Measurements from ENCODE around the gene TUBA4B.

Gene TUBA4B

GRCh38 chr2:219218732-219219701 is 34.0 kb upstream of the TUBA4B start, which contains the start of gene ABCB6:
TSS of gene ABCB6 (minus strand) at chr2:219218958. CDS start at chr2:219218673, 285 bp downstream.
- DNase-seq (ENCODE audit: low read depth) = peak; percentile 96

GRCh38 chr2:219219784-219220532 is 33.1 kb upstream of the TUBA4B start:
- no peak for DNase-seq (ENCODE audit: low read depth)

- no peak for DNase-seq (ENCODE audit: low read depth)
Observed at GRCh38 chr2:219220652-219221402, 32.2 kb upstream of the TUBA4B start.

DNA sequence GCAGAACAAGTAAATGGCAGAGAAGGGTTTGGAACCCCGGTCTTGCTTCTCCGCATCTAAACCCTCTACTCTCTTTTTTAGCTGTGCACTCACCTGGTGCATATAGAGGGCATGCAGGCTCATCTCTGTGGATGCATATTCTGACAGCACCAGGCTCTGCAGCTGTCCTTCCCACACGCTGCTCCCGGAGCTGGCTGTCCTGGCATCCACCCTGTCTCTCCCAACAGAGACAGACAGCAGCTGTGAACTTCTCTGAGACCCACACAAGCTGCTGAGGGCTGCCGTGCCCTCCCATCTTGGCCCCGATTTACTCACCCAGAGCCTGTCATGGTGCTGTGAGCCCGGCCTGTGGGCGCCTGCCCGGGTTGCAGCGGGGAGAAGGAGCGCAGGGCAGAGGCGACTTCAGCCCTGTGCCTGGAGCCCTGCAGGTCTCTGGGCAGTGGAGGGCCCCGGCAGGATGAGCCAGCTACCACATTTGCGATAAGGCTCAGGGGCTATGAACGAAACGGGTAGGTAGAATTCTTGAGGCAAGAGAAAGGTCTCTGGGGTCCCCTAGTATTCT is 31.0 kb upstream of the TUBA4B start:
- DNase-seq (ENCODE audit: low read depth) = no peak

GRCh38 chr2:219223831-219224610 is 29.0 kb upstream of the TUBA4B start:
- no peak for DNase-seq (ENCODE audit: low read depth)

GRCh38 chr2:219225350-219225749 is 27.7 kb upstream of the TUBA4B start:
- no peak for DNase-seq (ENCODE audit: low read depth)

- DNase-seq (ENCODE audit: low read depth) = no peak
Observed at GRCh38 chr2:219228041-219228910, 24.8 kb upstream of the TUBA4B start.

- DNase-seq (ENCODE audit: low read depth) = no peak
Observed at GRCh38 chr2:219228911-219229304, 24.1 kb upstream of the TUBA4B start.

DNA sequence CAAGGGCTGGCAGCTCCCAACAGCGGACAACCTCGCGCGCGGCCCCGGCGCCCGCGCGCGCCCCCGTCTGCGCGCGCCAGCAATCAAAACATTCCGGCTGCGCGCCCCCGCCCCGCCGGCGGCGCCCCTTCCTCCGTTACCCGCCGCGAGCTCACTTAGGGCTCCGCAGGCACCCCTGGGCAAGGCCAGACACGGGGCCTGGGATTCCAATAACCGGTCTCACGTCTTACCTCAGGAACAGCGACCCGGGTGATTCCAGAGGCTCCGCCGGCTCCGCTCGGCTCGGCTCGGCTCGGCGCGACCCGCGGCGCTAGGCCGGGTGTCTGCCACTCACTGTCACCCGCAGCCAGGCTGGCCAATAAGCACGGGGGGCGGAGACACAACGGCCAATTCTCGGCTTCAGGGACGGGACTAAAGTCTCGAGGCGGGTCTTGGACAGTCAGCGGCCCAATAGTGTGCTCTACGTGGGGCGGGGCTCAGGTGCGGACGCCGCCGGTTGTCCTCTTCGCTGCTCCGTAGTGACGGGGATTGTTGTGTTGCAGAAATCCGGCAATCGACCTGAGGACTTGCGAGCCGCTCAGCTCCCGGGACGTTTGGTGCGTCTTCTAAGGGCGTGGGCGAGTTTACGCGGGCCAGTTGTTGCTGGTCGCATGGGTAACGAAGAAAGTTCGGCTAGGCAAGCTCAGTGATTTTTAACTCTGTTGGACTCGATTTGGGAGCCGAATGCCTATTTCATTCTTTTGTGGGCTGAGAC is 23.6 kb upstream of the TUBA4B start, which contains the start of the genes ANKZF1 and ATG9A:
ANKZF1 (plus strand) TSS at position 502 of the 754 bp plus-strand sequence. CDS start 452 bp downstream, outside the sequence.
ATG9A (minus strand) TSS at position 332 of the 754 bp plus-strand sequence. CDS start 1,612 bp downstream, outside the sequence.
- peak; percentile 98 for DNase-seq (ENCODE audit: low read depth)

DNA sequence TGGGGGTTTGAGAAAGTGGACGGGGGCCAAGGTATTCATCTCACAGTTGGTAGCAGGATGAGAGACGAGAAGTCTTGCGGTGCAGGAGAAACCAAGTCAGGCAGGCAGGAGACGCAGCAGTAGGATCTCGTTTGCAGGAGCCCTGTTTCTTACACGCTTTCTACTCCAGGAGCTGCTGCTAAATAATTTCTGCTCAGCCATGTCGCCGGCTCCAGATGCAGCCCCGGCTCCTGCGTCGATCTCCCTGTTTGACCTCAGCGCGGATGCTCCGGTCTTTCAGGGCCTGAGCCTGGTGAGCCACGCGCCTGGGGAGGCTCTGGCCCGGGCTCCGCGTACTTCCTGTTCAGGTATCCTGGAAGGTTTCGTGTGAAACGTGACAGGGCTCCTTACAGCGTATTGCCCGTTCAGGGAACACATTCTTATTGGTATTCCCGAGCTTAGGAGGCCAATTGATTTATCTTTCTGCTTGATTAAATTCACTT is 22.9 kb upstream of the TUBA4B start:
- DNase-seq (ENCODE audit: low read depth) = no peak

- no peak for DNase-seq (ENCODE audit: low read depth)
Observed at GRCh38 chr2:219234331-219234730, 18.7 kb upstream of the TUBA4B start.

DNA sequence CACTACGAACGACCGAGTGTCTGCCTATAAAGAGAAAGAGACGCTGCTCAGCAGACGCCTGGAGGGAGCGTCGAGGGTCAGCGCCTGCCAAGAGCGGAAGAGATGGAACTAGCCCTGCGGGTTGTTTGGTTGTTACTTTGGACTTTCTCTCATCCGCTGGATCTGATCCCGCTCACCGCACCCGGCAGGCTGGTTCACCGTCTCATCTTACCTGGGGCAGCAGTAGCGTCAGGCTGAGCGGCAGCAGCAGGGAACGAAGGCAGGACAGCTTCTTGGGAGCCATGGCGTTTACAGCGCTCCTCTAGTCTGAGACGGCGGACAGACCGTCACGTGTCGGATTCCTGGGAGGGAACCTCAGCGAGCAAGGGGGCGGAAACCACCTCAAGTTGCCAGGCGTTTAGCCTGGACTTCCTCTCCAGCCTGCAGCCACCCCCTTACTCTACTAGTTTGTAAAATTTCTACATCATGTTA is 9.7 kb upstream of the TUBA4B start:
- DNase-seq (ENCODE audit: low read depth) = no peak

GRCh38 chr2:219244789-219245147 is 8.3 kb upstream of the TUBA4B start:
- DNase-seq (ENCODE audit: low read depth) = no peak

- peak; percentile 95 for DNase-seq (ENCODE audit: low read depth)
Observed at GRCh38 chr2:219245148-219245898, 7.7 kb upstream of the TUBA4B start, which contains the start of the genes GLB1L and STK16. TSS of gene GLB1L (minus strand) at chr2:219245444. CDS start at chr2:219243573, 1,871 bp downstream. TSS of gene STK16 (plus strand) at chr2:219245479. CDS start at chr2:219246000, 521 bp downstream.

DNA sequence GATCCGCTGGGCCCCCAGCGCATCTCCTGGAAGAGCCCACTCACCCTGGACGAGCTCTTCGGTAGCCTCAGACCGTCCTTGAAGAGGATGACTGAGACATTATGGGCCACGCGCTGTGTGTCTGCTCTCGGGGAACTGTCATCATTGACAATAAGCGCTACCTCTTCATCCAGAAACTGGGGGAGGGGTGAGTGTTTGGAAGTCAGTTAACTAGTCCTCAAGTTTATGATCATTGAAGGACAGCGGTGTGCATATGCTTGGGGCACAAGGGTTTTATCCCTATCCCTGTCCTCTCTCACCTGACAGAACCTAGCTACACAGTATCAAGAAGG is 7.2 kb upstream of the TUBA4B start:
- no peak for DNase-seq (ENCODE audit: low read depth)

DNA sequence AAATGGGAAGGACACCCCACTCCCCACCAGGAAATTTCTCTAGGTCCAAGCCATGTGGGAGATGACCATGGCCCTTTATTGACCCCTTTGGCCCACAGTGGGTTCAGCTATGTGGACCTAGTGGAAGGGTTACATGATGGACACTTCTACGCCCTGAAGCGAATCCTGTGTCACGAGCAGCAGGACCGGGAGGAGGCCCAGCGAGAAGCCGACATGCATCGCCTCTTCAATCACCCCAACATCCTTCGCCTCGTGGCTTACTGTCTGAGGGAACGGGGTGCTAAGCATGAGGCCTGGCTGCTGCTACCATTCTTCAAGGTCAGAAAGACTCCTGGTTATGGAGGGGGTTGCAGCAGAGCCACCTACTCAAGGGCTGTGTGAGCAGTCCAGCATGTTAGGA is 6.5 kb upstream of the TUBA4B start:
- DNase-seq (ENCODE audit: low read depth) = no peak

GRCh38 chr2:219247678-219248642 is 5.1 kb upstream of the TUBA4B start:
- DNase-seq (ENCODE audit: low read depth) = no peak
